DND-41 (cell line): ENCODE results near the gene C9orf50.

ENCODE experiments used
- EZH2 ChIP-seq: IDR thresholded peaks from 3 replicates; pipeline ENCODE4 v1.6.1; 2012; ENCODE audit warnings: borderline replicate concordance, low read depth, mild to moderate bottlenecking, moderate library complexity, low read length, inconsistent platforms; ENCODE audit not compliant: severe bottlenecking
- TF ChIP-seq, protein P1 (sequence below): IDR thresholded peaks from 2 replicates; pipeline ENCODE4 v1.5.1; 2012; ENCODE audit warnings: borderline replicate concordance, low read length, moderate library complexity, mild to moderate bottlenecking; ENCODE audit not compliant: poor library complexity, severe bottlenecking; ENCODE audit errors: extremely low read depth

DNA sequence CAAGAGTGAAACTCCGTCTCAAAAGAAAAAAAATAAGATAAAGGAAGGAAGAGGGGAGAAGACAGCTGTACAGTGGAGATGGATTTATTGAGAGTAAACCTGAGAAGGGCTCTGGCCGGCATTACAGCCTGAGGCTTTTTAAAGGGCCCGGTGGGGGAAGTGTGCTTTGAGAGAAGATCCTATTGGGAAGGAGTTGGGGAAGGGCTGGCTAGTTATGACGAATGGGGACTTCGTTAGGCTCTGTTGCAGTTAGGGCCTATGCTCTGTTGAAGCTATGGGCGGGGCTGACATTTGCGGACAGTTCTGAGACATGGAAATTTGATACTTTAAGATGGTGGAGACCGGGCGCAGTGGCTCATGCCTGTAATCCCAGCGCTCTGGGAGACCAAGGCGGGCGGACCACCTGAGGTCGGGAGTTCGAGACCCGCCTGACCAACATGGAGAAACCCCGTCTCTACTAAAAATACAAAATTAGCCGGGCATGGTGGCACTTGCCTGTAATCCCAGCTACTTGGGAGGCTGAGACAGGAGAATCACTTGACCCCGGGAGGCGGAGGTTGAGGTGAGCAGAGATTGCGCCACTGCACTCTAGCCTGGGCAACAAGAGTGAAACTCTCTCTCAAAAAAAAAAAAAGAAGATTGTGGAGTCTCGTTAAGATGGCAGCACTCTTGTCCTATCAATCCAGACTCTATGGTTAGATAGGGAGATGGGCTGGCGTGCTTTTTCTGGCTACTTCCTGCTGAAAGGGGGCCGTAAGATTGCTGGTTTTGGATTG is 33.2 kb downstream of the C9orf50 start:
- no peak for TF ChIP-seq EZH2
- TF ChIP-seq, protein P1, sequence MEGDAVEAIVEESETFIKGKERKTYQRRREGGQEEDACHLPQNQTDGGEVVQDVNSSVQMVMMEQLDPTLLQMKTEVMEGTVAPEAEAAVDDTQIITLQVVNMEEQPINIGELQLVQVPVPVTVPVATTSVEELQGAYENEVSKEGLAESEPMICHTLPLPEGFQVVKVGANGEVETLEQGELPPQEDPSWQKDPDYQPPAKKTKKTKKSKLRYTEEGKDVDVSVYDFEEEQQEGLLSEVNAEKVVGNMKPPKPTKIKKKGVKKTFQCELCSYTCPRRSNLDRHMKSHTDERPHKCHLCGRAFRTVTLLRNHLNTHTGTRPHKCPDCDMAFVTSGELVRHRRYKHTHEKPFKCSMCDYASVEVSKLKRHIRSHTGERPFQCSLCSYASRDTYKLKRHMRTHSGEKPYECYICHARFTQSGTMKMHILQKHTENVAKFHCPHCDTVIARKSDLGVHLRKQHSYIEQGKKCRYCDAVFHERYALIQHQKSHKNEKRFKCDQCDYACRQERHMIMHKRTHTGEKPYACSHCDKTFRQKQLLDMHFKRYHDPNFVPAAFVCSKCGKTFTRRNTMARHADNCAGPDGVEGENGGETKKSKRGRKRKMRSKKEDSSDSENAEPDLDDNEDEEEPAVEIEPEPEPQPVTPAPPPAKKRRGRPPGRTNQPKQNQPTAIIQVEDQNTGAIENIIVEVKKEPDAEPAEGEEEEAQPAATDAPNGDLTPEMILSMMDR: no peak
